CD4-positive, alpha-beta memory T cell (primary cell): ENCODE data around the gene LORICRIN. TPM values are rescaled to one million over a fixed set of nuclear protein-coding genes. Genes with fewer than 3 reads are reported as not detected.

Experiments
- polyA plus RNA-seq, 2 donors: library from polyadenylated mRNA; unstranded; fragments of 300-500 nt; fragmentation: Illumina TruSeq; gene quantifications; one replicate each; pipeline ENCODE4 v1.2.3, GENCODE V29; 2021
- total RNA-seq, 2 experiments: library from RNA; stranded (reverse); gene quantifications; one replicate each; pipeline ENCODE4 v1.2.3, GENCODE V29; 2021

Gene LORICRIN
- total and polyA plus RNA-seq, 4 experiments from 2014 or later, result not detected

Other genes with a start within 250 kb of the LORICRIN start
- not detected for gene SPRR1B, start 228.5 kb upstream of the LORICRIN start, total RNA-seq
- gene SPRR1B, start 228.5 kb upstream of the LORICRIN start, polyA plus RNA-seq, result not detected
- gene SPRR2D, start 218.6 kb upstream of the LORICRIN start, total RNA-seq, result not detected
- gene SPRR2D, start 218.6 kb upstream of the LORICRIN start, polyA plus RNA-seq, result not detected
- gene SPRR2A, start 202.2 kb upstream of the LORICRIN start, total RNA-seq, result not detected
- gene SPRR2A, start 202.2 kb upstream of the LORICRIN start, polyA plus RNA-seq, result not detected
- gene SPRR2B, start 188.1 kb upstream of the LORICRIN start, total RNA-seq, result not detected
- not detected for gene SPRR2B, start 188.1 kb upstream of the LORICRIN start, polyA plus RNA-seq
- gene SPRR2E, start 165.2 kb upstream of the LORICRIN start, total RNA-seq, result not detected
- not detected for gene SPRR2E, start 165.2 kb upstream of the LORICRIN start, polyA plus RNA-seq
- gene SPRR2F, start 146.2 kb upstream of the LORICRIN start, total RNA-seq, result not detected
- not detected for gene SPRR2F, start 146.2 kb upstream of the LORICRIN start, polyA plus RNA-seq
- gene SPRR2G, start 108.8 kb upstream of the LORICRIN start, total RNA-seq, result not detected
- not detected for gene SPRR2G, start 108.8 kb upstream of the LORICRIN start, polyA plus RNA-seq
- not detected for gene LELP1, start 56.3 kb upstream of the LORICRIN start, total RNA-seq
- not detected for gene LELP1, start 56.3 kb upstream of the LORICRIN start, polyA plus RNA-seq
- gene PRR9, start 42.1 kb upstream of the LORICRIN start, total RNA-seq, result not detected
- not detected for gene PRR9, start 42.1 kb upstream of the LORICRIN start, polyA plus RNA-seq
- gene PGLYRP3, start 53.3 kb downstream of the LORICRIN start, total RNA-seq, result not detected
- not detected for gene PGLYRP3, start 53.3 kb downstream of the LORICRIN start, polyA plus RNA-seq
- not detected for gene PGLYRP4, start 89.2 kb downstream of the LORICRIN start, total RNA-seq
- not detected for gene PGLYRP4, start 89.2 kb downstream of the LORICRIN start, polyA plus RNA-seq
- 1 to 10 TPM; 7.4 to 7.7 TPM for gene S100A9, start 98.2 kb downstream of the LORICRIN start, total RNA-seq
- gene S100A9, start 98.2 kb downstream of the LORICRIN start, polyA plus RNA-seq, result 10 to 100 TPM in 1 of 2 donors, 1 to 10 TPM in 1; 8.0 to 11.6 TPM
- gene S100A12, start 115.9 kb downstream of the LORICRIN start, total RNA-seq, result not detected
- under 1 TPM in 1 of 2 donors, not detected in 1; 0.95 TPM for gene S100A12, start 115.9 kb downstream of the LORICRIN start, polyA plus RNA-seq
- under 1 TPM in 1 of 2 experiments, not detected in 1; 0.73 TPM for gene S100A8, start 131.4 kb downstream of the LORICRIN start, total RNA-seq
- gene S100A8, start 131.4 kb downstream of the LORICRIN start, polyA plus RNA-seq, result 1 to 10 TPM; 1.6 to 4.0 TPM
- gene S100A7A, start 156.8 kb downstream of the LORICRIN start, total RNA-seq, result not detected
- gene S100A7A, start 156.8 kb downstream of the LORICRIN start, polyA plus RNA-seq, result not detected
- gene S100A7, start 201.0 kb downstream of the LORICRIN start, total RNA-seq, result not detected
- gene S100A7, start 201.0 kb downstream of the LORICRIN start, polyA plus RNA-seq, result not detected